ENCODE measurements around the gene UBTD2.

DNA sequence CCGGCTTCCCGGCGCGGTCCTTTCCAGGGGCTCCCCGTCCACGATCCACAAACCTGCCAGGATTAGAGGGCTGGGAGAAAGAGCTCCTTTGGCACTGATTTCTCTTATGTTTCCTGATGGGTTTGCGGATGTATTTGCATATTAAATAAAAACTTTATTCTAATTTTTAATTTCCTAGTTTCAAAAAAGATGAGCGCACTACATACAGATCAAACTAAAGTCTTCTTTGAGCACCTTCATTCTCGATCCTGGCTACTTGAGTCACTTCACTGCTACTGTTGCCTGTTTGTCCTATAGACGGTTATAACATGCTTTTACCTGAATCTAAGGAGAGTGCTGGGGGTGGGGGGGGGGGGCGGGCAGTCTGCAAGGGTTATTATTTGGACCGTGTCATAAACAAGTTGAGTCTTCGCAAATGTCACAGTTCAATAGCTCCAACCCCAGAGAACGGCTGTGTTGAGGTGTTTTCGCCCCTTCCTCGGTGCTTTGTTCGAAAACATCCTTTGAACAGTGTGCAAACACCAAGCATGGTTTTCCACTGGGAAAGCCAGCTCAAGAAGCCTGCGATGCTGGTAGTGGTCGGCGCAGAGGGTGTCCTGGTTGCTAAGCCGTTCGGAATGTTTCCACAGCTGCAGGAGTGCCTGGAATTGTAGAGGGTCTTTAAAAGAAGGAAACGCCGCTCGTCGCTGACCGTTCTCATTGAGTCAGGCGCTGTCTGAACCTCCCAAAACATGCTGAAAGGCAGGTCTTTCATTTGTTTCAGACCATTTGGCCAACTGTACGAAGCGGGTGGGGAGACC lies 94.5 kb downstream of the UBTD2 start:
- TF ChIP-seq, protein P1, sequence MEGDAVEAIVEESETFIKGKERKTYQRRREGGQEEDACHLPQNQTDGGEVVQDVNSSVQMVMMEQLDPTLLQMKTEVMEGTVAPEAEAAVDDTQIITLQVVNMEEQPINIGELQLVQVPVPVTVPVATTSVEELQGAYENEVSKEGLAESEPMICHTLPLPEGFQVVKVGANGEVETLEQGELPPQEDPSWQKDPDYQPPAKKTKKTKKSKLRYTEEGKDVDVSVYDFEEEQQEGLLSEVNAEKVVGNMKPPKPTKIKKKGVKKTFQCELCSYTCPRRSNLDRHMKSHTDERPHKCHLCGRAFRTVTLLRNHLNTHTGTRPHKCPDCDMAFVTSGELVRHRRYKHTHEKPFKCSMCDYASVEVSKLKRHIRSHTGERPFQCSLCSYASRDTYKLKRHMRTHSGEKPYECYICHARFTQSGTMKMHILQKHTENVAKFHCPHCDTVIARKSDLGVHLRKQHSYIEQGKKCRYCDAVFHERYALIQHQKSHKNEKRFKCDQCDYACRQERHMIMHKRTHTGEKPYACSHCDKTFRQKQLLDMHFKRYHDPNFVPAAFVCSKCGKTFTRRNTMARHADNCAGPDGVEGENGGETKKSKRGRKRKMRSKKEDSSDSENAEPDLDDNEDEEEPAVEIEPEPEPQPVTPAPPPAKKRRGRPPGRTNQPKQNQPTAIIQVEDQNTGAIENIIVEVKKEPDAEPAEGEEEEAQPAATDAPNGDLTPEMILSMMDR (IDR thresholded peaks at IDR 0.05; ENCODE audit: borderline replicate concordance, extremely low read depth, low read length, poor library complexity, severe bottlenecking) = no peak
- TF ChIP-seq EZH2 (IDR thresholded peaks at IDR 0.05; ENCODE audit: borderline replicate concordance, low read depth, low read length, severe bottlenecking) = no peak
